ENCODE data around the gene PCYT2. TPM values are rescaled to one million over a fixed set of nuclear protein-coding genes. Genes with fewer than 3 reads are reported as not detected.

PCYT2 gene
- total and polyA plus RNA-seq, 8 donors: 9.0 to 35.3 (median 17.7) TPM

DNA sequence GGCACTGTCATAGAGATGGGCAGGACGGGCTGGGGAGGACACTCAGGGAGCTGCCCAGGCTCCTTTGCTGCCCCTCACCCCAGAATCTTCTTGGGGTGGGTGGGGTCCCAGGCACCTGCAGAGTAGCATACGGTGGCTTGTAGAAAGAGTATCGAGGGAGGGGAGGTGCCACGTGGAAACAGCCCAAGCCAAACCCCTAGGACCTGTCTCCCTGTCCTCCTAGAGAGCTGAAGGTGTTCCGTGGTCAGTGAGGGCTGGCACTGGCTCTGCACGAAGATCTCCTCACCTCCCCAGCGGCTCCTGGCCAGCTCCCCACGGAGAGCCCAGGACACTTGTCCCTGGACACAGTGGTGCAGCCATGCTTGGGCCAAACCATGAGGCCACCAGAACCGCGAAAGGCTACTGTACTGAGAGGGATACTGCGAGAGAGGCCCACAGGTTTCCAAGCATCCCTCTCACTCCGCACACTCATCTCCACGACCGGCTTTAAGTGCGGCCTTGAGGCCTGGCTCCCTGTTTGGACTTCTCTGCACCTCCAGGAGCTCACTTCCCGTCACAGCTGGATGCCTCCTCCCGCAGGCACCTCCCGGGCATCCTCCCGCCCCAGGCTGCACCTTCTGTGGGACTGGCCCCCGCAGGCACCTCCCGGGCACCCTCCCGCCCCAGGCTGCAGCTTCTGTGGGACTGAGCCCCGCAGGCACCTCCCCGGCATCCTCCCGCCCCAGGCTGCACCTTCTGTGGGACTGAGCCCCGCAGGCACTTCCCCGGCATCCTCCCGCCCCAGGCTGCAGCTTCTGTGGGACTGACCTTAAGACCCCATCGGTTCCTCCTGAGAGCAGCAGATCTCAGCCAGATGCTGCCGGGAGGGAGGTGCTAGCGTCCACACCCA lies 18.3 kb upstream of the PCYT2 start:
- H3K4me3 ChIP-seq: no peak overlapping the region
- no peak overlapping the region for H3K27ac ChIP-seq
- DNase-seq (peak in 3 of 6 donors; percentile 43 to 77 (median 58)), FAIRE-seq (no peak), ATAC-seq (no peak)
- intact Hi-C loops (cut with DNase I): no loop called here
- TF ChIP-seq, protein P1, sequence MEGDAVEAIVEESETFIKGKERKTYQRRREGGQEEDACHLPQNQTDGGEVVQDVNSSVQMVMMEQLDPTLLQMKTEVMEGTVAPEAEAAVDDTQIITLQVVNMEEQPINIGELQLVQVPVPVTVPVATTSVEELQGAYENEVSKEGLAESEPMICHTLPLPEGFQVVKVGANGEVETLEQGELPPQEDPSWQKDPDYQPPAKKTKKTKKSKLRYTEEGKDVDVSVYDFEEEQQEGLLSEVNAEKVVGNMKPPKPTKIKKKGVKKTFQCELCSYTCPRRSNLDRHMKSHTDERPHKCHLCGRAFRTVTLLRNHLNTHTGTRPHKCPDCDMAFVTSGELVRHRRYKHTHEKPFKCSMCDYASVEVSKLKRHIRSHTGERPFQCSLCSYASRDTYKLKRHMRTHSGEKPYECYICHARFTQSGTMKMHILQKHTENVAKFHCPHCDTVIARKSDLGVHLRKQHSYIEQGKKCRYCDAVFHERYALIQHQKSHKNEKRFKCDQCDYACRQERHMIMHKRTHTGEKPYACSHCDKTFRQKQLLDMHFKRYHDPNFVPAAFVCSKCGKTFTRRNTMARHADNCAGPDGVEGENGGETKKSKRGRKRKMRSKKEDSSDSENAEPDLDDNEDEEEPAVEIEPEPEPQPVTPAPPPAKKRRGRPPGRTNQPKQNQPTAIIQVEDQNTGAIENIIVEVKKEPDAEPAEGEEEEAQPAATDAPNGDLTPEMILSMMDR (IDR thresholded peaks at IDR 0.05): no peak
- H3K4me1 ChIP-seq: peaks cover 8 to 19% (median 11%) of the 10 kb centered on the region in 3 donors
- no peaks in the 10 kb centered on the region for H3K27me3 ChIP-seq
- WGBS, 2 donors: 90 to 92% methylated on average over 31 of the region's 31 CpGs
- no peaks in the 10 kb centered on the region for H3K9me3 ChIP-seq
- no peaks in the 10 kb centered on the region for H3K36me3 ChIP-seq

DNA sequence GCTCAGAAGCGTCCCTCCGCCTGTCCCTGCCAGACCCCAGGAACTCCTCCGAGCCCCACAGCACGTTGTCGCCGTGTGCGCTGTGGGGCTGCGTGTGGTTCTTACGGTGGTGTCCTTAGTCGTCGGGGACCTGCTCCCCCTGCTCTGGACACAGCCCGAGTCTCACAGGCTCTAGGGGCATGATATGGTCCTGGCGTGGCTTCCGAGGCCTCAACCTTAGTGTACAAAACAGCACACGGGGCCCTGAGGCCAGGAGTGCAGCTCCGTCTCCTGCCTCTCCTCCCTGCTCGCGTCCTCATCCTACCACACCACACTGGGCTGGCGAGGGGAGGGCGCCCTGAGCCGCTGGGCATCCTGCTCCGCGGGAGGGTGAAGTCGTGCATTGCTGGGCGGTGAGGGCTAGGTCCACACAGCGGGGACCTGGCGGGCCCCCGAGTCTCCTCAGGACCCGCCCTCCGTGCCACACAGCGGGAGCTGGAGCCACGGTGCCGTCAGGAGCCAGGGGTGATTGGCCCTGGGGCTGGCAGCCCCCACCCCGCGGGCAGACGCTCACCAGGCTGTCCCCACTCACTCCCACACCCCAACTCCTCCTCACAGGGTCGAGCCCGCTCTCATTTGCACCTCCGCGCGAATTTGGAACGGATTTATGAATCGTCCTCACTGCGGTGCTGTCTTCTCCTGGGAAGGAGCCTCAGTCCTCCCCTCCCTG lies 17.5 kb upstream of the PCYT2 start:
- FAIRE-seq (no peak), DNase-seq (peak in 3 of 6 donors; percentile 57 to 82 (median 63)), ATAC-seq (peak in 1 of 4 donors; percentile 0)
- Histone ChIP-seq H3K27ac (no peak overlapping the region), H3K4me3 (peak overlapping the region; percentile 22 to 91 (median 62)), H3K9me3 (no peaks in the 10 kb centered on the region), H3K4me1 (peaks cover 12 to 26% (median 15%) of the 10 kb centered on the region in 3 donors), H3K36me3 (no peaks in the 10 kb centered on the region), H3K27me3 (no peaks in the 10 kb centered on the region)
- WGBS, 2 donors: 43 to 45% methylated on average over 41 to 44 of the region's 44 CpGs
- TF ChIP-seq, protein P1 (IDR thresholded peaks at IDR 0.05): no peak
- intact Hi-C loops (cut with DNase I): no loop called here

DNA sequence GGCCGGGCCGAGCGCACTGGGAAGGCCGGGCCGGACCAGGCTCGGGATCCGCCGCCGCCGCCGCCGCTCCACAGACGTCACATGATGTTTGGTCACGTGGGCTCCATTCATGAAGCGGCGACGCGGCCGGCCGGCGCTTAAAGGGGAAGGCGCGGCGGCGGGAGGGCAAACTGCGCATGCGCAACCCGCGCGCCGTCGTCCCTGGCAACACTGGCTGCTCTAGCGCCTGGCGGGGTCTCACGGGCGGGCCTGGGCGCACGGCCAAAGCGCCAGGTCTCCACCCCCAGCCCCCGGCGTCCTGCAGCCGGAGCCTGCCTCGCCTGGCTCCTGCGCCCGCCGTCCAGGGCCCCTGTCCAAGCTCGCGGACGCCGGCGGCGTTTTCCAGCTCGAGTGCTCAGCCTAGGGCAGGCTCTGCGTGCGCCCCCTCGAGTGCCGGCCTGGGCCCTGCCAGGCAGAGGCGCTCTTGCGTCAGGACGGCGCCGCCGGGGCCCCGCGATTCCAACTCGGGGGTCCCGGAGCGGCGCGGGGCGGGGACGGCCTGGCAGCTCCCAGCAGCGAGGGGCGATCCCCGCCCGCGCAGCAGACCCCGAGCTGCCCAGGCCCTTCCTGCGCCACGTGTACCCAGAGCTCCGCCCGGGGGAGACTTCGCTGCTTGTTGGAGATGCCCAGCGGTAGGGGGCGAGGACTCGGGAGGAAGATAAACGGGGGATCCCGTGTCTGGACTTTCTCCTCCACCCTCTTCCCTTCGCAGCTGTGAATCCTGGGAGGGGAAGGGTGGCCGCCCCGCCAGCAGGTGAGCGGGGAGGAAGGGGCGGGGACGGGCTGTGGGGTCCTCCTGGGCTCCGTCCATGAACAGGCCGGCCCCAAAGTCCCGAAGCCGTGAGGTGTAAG lies 16.7 kb upstream of the PCYT2 start, which contains the start of gene MAFG:
TSS of gene MAFG (minus strand) at position 83 of the 891 bp plus-strand sequence. CDS start 4,550 bp downstream, outside the sequence.
- H3K27me3 ChIP-seq: no peaks in the 10 kb centered on the region
- TF ChIP-seq, protein P1 (IDR thresholded peaks at IDR 0.05): no peak
- no peaks in the 10 kb centered on the region for H3K9me3 ChIP-seq
- no peaks in the 10 kb centered on the region for H3K36me3 ChIP-seq
- 1 to 2% methylated on average over 54 to 98 of the region's 98 CpGs for WGBS, 2 donors
- ATAC-seq (peak; percentile 60 to 76 (median 70)), DNase-seq (peak; percentile 88 to 98 (median 93)), FAIRE-seq (no peak)
- intact Hi-C loops (cut with DNase I): no loop called here
- H3K4me3 ChIP-seq: peak within 1 kb of the TSS; percentile 84 to 93 (median 90)
- H3K4me1 ChIP-seq: peaks cover 14 to 34% (median 20%) of the 10 kb centered on the region in 3 donors
- H3K27ac ChIP-seq: peak within 1 kb of the TSS; percentile 83 to 96 (median 92)

DNA sequence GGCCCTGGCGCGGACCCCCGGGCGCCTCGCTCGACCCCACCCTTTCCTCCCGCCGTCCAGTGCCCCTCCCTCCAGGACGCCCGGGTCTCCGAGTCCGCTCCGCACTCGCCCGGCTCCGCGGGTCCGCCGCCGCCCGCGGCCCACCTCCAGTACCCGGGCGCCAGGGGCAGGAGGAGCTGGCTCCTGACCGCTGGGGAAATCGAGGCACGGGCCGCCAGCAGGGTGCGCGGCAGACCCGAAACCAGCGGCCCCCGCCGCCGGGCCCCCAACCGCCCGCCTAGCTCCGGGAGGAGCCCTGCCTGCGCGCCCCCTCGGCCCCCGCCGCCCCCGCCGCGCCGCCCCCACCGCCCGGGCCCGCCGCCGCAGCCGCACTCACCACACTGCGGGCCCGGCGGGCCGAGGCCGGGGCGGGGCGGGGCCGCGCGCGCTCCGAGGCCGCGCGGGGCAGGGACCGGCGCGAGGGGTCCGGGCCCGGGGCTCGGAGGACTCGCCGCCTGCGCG lies 16.0 kb upstream of the PCYT2 start:
- peak overlapping the region; percentile 83 to 96 (median 92) for H3K27ac ChIP-seq
- peaks cover 14 to 35% (median 20%) of the 10 kb centered on the region in 3 donors for H3K4me1 ChIP-seq
- H3K36me3 ChIP-seq: peaks cover 0 to 6% (median 0%) of the 10 kb centered on the region in 3 donors
- DNase-seq (peak in 1 of 6 donors; percentile 84), FAIRE-seq (no peak), ATAC-seq (no peak)
- 1% methylated on average over 35 to 78 of the region's 78 CpGs for WGBS, 2 donors
- H3K27me3 ChIP-seq: no peaks in the 10 kb centered on the region
- peak overlapping the region; percentile 84 to 93 (median 90) for H3K4me3 ChIP-seq
- H3K9me3 ChIP-seq: no peaks in the 10 kb centered on the region
- intact Hi-C loops (cut with DNase I): no loop called here
- TF ChIP-seq, protein P1 (IDR thresholded peaks at IDR 0.05): no peak
